ENCODE data around the gene KMT2C. TPM values are rescaled to one million over a fixed set of nuclear protein-coding genes. Genes with fewer than 3 reads are reported as not detected.

Gene KMT2C
- total RNA-seq, 1 experiment from 2014 or later, result 54.3 TPM

DNA sequence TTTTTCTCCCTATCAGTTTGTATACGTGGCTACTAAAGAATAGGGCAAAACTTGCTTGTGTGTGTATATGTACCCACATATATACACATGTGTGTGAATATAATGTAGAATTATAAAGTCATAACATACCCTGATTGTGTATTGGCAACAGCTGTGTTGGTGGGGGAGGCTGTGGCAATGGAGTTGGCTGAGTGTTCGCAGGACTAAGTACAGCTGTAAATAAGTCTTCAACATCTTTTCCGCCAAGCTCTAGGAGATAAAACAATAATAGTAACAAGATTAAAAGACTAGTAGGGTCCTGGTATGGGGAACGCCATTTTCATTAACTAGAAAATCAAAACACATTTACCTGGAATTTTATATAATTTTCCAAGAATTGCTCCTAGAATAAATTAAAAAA is 241.9 kb downstream of the KMT2C start:
- no TSS peak for BruUV-seq (replicated peaks)
- H4K20me1 ChIP-seq (ENCODE audit: insufficient read depth), result no peaks in the 10 kb centered on the region; the same call in 1 of the 2 replicates
- no peaks in the 10 kb centered on the region; the same call in 1 of the 2 replicates for H3F3A ChIP-seq (ENCODE audit: insufficient read depth, low read depth)
- H3K36me3 ChIP-seq (ENCODE audit: low read depth), result peaks cover 4% of the 10 kb centered on the region
- H3K4me1 ChIP-seq (replicated peaks; ENCODE audit: insufficient read depth), result no peaks in the 10 kb centered on the region
- TF ChIP-seq EZH2 (IDR thresholded peaks at IDR 0.05; ENCODE audit: low read depth) (no peak), CTCF (conservative IDR thresholded peaks at IDR 0.05) (no peak)
- no peaks in the 10 kb centered on the region for H3K27me3 ChIP-seq (ENCODE audit: insufficient read depth, low read depth)
- intact Hi-C loops (cut with micrococcal nuclease; ENCODE audit: unreplicated experiment), result no loop called here
- no peaks in the 10 kb centered on the region for H3K79me2 ChIP-seq (ENCODE audit: low read depth)
- no peak overlapping the region for H2AFZ ChIP-seq
- no peak overlapping the region for H3K4me2 ChIP-seq
- peaks cover 4% of the 10 kb centered on the region; the same call in 1 of the 2 replicates for H3K9me2 ChIP-seq (ENCODE audit: insufficient read depth)
- H3K4me3 ChIP-seq, result no peak overlapping the region
- H3K9me3 ChIP-seq (ENCODE audit: insufficient read depth, low read depth), result no peaks in the 10 kb centered on the region
- ChIA-PET POLR2A (ENCODE audit: unreplicated experiment) (no interaction called here), CTCF (interaction anchor here (0.6 kb wide), 1 partner anchor 15 kb away, joined by 3 read pairs; no protein-coding TSS in a partner anchor)
- no peak for DNase-seq
- no peak overlapping the region for H3K27ac ChIP-seq

DNA sequence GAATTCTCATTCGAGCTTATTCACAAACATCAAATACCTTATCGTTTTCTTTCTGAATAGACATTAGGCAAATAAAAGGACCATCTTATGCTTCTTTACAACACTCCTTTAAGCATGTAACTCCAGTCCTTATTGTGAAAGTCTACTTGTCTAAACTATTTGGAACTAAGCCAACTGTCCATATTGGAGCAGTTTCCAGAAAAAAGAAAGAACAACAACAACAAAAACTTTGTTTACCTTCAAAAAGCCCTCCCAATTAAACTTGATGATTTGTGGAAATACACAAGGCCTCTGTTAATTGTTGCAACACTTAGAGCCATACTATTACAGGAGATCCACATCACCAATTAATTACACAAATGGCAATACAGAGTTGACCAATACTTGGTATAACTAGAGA is 246.7 kb downstream of the KMT2C start:
- no peak overlapping the region for H3K27ac ChIP-seq
- no TSS peak for BruUV-seq (replicated peaks)
- H3F3A ChIP-seq (ENCODE audit: insufficient read depth, low read depth), result no peaks in the 10 kb centered on the region; the same call in 1 of the 2 replicates
- H3K79me2 ChIP-seq (ENCODE audit: low read depth), result no peaks in the 10 kb centered on the region
- DNase-seq, result no peak
- no peak overlapping the region for H3K4me3 ChIP-seq
- H4K20me1 ChIP-seq (ENCODE audit: insufficient read depth), result no peaks in the 10 kb centered on the region; the same call in 1 of the 2 replicates
- no peaks in the 10 kb centered on the region for H3K27me3 ChIP-seq (ENCODE audit: insufficient read depth, low read depth)
- POLR2A ChIA-PET (ENCODE audit: unreplicated experiment), result no interaction called here
- CTCF ChIA-PET, result no interaction called here
- intact Hi-C loops (cut with micrococcal nuclease; ENCODE audit: unreplicated experiment), result no loop called here
- H3K4me1 ChIP-seq (replicated peaks; ENCODE audit: insufficient read depth), result no peaks in the 10 kb centered on the region
- TF ChIP-seq EZH2 (IDR thresholded peaks at IDR 0.05; ENCODE audit: low read depth), result no peak
- no peak for TF ChIP-seq CTCF (conservative IDR thresholded peaks at IDR 0.05)
- H3K4me2 ChIP-seq, result no peak overlapping the region
- no peaks in the 10 kb centered on the region for H3K9me3 ChIP-seq (ENCODE audit: insufficient read depth, low read depth)
- no peak overlapping the region for H2AFZ ChIP-seq
- H3K36me3 ChIP-seq (ENCODE audit: low read depth), result peaks cover 11% of the 10 kb centered on the region
- peaks cover 4% of the 10 kb centered on the region; the same call in 1 of the 2 replicates for H3K9me2 ChIP-seq (ENCODE audit: insufficient read depth)

GRCh38 chr7:152185558-152185957 is 250.2 kb downstream of the KMT2C start:
- intact Hi-C loops (cut with micrococcal nuclease; ENCODE audit: unreplicated experiment), result no loop called here
- no peak overlapping the region for H2AFZ ChIP-seq
- TF ChIP-seq EZH2 (IDR thresholded peaks at IDR 0.05; ENCODE audit: low read depth) (no peak), CTCF (conservative IDR thresholded peaks at IDR 0.05) (no peak)
- H3K4me3 ChIP-seq, result no peak overlapping the region
- H3K4me1 ChIP-seq (replicated peaks; ENCODE audit: insufficient read depth), result no peaks in the 10 kb centered on the region
- ChIA-PET CTCF (no interaction called here), POLR2A (ENCODE audit: unreplicated experiment) (no interaction called here)
- H3K4me2 ChIP-seq, result no peak overlapping the region
- H4K20me1 ChIP-seq (ENCODE audit: insufficient read depth), result no peaks in the 10 kb centered on the region; the same call in 1 of the 2 replicates
- H3F3A ChIP-seq (ENCODE audit: insufficient read depth, low read depth), result no peaks in the 10 kb centered on the region; the same call in 1 of the 2 replicates
- no TSS peak for BruUV-seq (replicated peaks)
- H3K27ac ChIP-seq, result no peak overlapping the region
- no peaks in the 10 kb centered on the region for H3K27me3 ChIP-seq (ENCODE audit: insufficient read depth, low read depth)
- no peaks in the 10 kb centered on the region for H3K9me3 ChIP-seq (ENCODE audit: insufficient read depth, low read depth)
- peaks cover 4% of the 10 kb centered on the region; the same call in 1 of the 2 replicates for H3K9me2 ChIP-seq (ENCODE audit: insufficient read depth)
- H3K36me3 ChIP-seq (ENCODE audit: low read depth), result peaks cover 11% of the 10 kb centered on the region
- DNase-seq, result no peak
- H3K79me2 ChIP-seq (ENCODE audit: low read depth), result no peaks in the 10 kb centered on the region
